Esophagus muscularis mucosa (tissue), 4 donors: Measurements from ENCODE around the gene TTI1. TPM values are rescaled to one million over a fixed set of nuclear protein-coding genes. Genes with fewer than 3 reads are reported as not detected.
A peak's percentile ranks its signal among the peaks of the same experiment; 100 is the strongest.

Experiments
- DNase-seq: peaks from one replicate; pipeline ENCODE4 v3.0.0-alpha.2; 2017; ENCODE audit errors: extremely low spot score
- H3K27ac ChIP-seq, 4 donors: fragments of 200-600 bp; sonication (generic); replicated peaks in 1 of 4; 1 replicate in 3 of 4; 2 replicates in 1 of 4; pipeline ENCODE4 v1.5.1; 2016 to 2019; ENCODE audit warnings: mild to moderate bottlenecking in 1 of 4
- H3K27me3 ChIP-seq, 4 donors: fragments of 200-600 bp; sonication (generic); one replicate each; pipeline versions ENCODE4 v1.5.1 to v1.6.0; 2016 to 2019
- H3K36me3 ChIP-seq, 4 donors: fragments of 200-600 bp; sonication (generic); one replicate each; pipeline ENCODE4 v1.5.1; 2016 to 2019
- H3K4me1 ChIP-seq, 4 donors: fragments of 200-600 bp; sonication (generic); one replicate each; pipeline ENCODE4 v1.5.1; 2016 to 2019
- H3K4me3 ChIP-seq, 4 donors: fragments of 200-600 bp; sonication (generic); 1 replicate in 2 of 4; 2 replicates in 2 of 4; pipeline ENCODE4 v1.5.1; 2016 to 2019; ENCODE audit warnings: mild to moderate bottlenecking in 4 of 4, moderate library complexity in 1 of 4
- H3K9me3 ChIP-seq, 4 donors: fragments of 200-600 bp; sonication (generic); 1 replicate in 3 of 4; 2 replicates in 1 of 4; pipeline ENCODE4 v1.5.1; 2016 to 2019
- EP300 ChIP-seq: sonication (generic); formaldehyde crosslinking; IDR thresholded peaks from one replicate; pipeline ENCODE4 v1.6.1; 2017; ENCODE audit warnings: antibody characterized with exemption
- POLR2A ChIP-seq: fragments of 450-650 bp; IDR thresholded peaks from one replicate; pipeline ENCODE4 v1.6.1; 2017; ENCODE audit warnings: antibody characterized with exemption, moderate library complexity, mild to moderate bottlenecking, low read depth
- POLR2AphosphoS5 ChIP-seq, 2 donors: sonication (generic); formaldehyde crosslinking; IDR thresholded peaks; one replicate each; pipeline ENCODE4 v1.6.1; 2017; ENCODE audit warnings: antibody characterized with exemption in 2 of 2
- WGBS: methylation state at CpG from one replicate; pipeline ENCODE4 v1.1.5; 2018; 5-methylcytosine and 5-hydroxymethylcytosine counted together
- intact Hi-C: fragments of 100-400 bp; cut with DNase I; formaldehyde crosslinking; loops from one replicate; pipeline ENCODE4 v1.15.1; 2023
- total RNA-seq, 4 donors: library from RNA; depleted of rRNA; stranded (reverse); fragments of >200 nt; gene quantifications; one replicate each; pipeline versions ENCODE4 v1.1.0 to v1.2.1, GENCODE V29; 2016
- TF ChIP-seq, protein P1 (sequence below), 3 experiments: fragments of 200-600 bp in 2 of 3; fragments of 450-650 bp in 1 of 3; sonication (generic) in 2 of 3; IDR thresholded peaks; one replicate each; pipeline ENCODE4 v1.5.1; 2017 to 2019; ENCODE audit warnings: antibody characterized with exemption in 3 of 3, mild to moderate bottlenecking in 2 of 3, moderate library complexity in 1 of 3

The TTI1 gene
- total RNA-seq, 4 donors from 2014 or later, result 11.3 to 14.3 (median 12.4) TPM

GRCh38 chr20:38076548-38076947 is 43.3 kb upstream of the TTI1 start:
- Histone ChIP-seq H3K4me3 (no peak overlapping the region), H3K9me3 (no peaks in the 10 kb centered on the region), H3K36me3 (peaks cover 0 to 32% (median 16%) of the 10 kb centered on the region in 4 donors), H3K4me1 (peaks cover 33 to 77% (median 72%) of the 10 kb centered on the region in 4 donors), H3K27ac (peak overlapping the region; percentile 80 to 90 (median 82)), H3K27me3 (no peaks in the 10 kb centered on the region)
- no peak for TF ChIP-seq POLR2A
- TF ChIP-seq, protein P1, sequence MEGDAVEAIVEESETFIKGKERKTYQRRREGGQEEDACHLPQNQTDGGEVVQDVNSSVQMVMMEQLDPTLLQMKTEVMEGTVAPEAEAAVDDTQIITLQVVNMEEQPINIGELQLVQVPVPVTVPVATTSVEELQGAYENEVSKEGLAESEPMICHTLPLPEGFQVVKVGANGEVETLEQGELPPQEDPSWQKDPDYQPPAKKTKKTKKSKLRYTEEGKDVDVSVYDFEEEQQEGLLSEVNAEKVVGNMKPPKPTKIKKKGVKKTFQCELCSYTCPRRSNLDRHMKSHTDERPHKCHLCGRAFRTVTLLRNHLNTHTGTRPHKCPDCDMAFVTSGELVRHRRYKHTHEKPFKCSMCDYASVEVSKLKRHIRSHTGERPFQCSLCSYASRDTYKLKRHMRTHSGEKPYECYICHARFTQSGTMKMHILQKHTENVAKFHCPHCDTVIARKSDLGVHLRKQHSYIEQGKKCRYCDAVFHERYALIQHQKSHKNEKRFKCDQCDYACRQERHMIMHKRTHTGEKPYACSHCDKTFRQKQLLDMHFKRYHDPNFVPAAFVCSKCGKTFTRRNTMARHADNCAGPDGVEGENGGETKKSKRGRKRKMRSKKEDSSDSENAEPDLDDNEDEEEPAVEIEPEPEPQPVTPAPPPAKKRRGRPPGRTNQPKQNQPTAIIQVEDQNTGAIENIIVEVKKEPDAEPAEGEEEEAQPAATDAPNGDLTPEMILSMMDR (IDR thresholded peaks at IDR 0.05), result no peak
- no peak for TF ChIP-seq POLR2AphosphoS5 (IDR thresholded peaks at IDR 0.05)
- no peak for TF ChIP-seq EP300
- intact Hi-C loops, result no loop called here
- DNase-seq, result no peak

- no peaks in the 10 kb centered on the region for H3K9me3 ChIP-seq
- peak; percentile 53 for DNase-seq
- no peak for TF ChIP-seq EP300
- no peak for TF ChIP-seq POLR2A
- TF ChIP-seq, protein P1 (IDR thresholded peaks at IDR 0.05), result no peak
- no peak for TF ChIP-seq POLR2AphosphoS5 (IDR thresholded peaks at IDR 0.05)
- H3K27me3 ChIP-seq, result no peaks in the 10 kb centered on the region
- peak overlapping the region; percentile 80 to 90 (median 82) for H3K27ac ChIP-seq
- intact Hi-C loops, result loop anchor here (1.0 kb wide), 1 partner anchor 90 kb away; the partner anchor contains the start of gene TGM2
- no peak overlapping the region for H3K4me3 ChIP-seq
- H3K36me3 ChIP-seq, result peaks cover 0 to 43% (median 24%) of the 10 kb centered on the region in 4 donors
- peaks cover 30 to 69% (median 65%) of the 10 kb centered on the region in 4 donors for H3K4me1 ChIP-seq
- WGBS, result 45% methylated on average over 3 of the region's 3 CpGs
Measured at GRCh38 chr20:38075161-38075998, 42.1 kb upstream of the TTI1 start.

DNA sequence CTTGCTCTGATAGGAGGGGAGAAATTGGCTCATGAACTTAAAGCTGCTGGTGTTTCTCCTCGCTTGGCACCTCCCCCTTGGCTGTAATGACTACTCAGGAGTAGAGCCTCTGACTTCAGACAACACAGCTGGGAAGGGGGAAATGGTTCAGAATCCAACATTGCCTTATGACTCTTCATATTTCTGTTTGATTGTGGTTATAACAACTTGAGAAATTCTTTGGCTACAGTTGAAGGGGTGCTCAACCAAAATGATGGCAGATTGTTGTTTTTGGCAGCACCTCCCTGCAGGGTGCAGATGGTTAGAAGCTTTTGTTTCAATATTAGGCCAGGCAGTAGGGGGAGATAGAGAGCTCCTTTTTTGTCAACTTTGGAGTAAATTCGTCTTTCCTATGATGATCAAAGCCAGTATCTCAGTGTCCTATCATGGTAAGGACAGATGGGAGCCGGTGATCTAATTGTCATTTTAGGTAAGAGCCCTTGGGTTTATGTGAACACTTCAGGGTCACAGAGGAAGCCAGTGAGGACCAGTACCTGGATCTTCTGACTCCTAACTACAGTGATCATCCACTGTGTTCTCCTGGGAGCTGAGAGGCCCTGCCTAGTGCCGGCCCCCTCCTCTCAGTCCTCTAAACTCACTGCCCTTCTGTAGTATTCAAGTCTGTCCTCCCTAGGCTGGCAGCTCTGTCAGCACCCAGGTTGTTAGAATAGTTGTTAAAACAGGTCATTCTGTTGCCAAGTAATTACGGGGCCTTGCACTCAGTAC is 40.2 kb upstream of the TTI1 start:
- Histone ChIP-seq H3K4me3 (no peak overlapping the region), H3K9me3 (no peaks in the 10 kb centered on the region), H3K27me3 (no peaks in the 10 kb centered on the region), H3K4me1 (peaks cover 30 to 61% (median 60%) of the 10 kb centered on the region in 4 donors), H3K36me3 (peaks cover 1 to 51% (median 32%) of the 10 kb centered on the region in 4 donors), H3K27ac (peak overlapping the region; percentile 80 to 90 (median 82))
- DNase-seq, result peak; percentile 94
- WGBS, result 32% methylated on average over 5 of the region's 5 CpGs
- intact Hi-C loops, result loop anchor here (5.0 kb wide), 1 partner anchor 54 kb away; no protein-coding TSS in a partner anchor
- TF ChIP-seq POLR2A (no peak), EP300 (no peak), POLR2AphosphoS5 (IDR thresholded peaks at IDR 0.05) (peak; percentile 50 to 66)
- TF ChIP-seq, protein P1 (IDR thresholded peaks at IDR 0.05), result peak; percentile 80 to 84 (median 84)

- Histone ChIP-seq H3K4me1 (peaks cover 30 to 55% (median 54%) of the 10 kb centered on the region in 4 donors), H3K27ac (peak overlapping the region; percentile 80 to 90 (median 82)), H3K4me3 (no peak overlapping the region), H3K9me3 (no peaks in the 10 kb centered on the region), H3K27me3 (no peaks in the 10 kb centered on the region), H3K36me3 (peaks cover 7 to 50% (median 37%) of the 10 kb centered on the region in 4 donors)
- no peak for DNase-seq
- TF ChIP-seq, protein P1 (IDR thresholded peaks at IDR 0.05), result no peak
- no peak for TF ChIP-seq EP300
- no peak for TF ChIP-seq POLR2AphosphoS5 (IDR thresholded peaks at IDR 0.05)
- no peak for TF ChIP-seq POLR2A
- intact Hi-C loops, result loop anchor here (5.0 kb wide), 1 partner anchor 54 kb away; no protein-coding TSS in a partner anchor
- WGBS, result 36% methylated on average over 1 of the region's 1 CpG
Measured at GRCh38 chr20:38072898-38073297, 39.6 kb upstream of the TTI1 start.
